Tibial artery (tissue), 4 donors: Measurements from ENCODE around the gene PAF1.

Source experiments
- DNase-seq, 2 donors: peaks; one replicate each; pipeline ENCODE4 v3.0.0-alpha.2; 2019
- H3K27ac ChIP-seq, 2 donors: fragments of 200-600 bp; sonication (generic) in 1 of 2; 1 replicate in 1 of 2; 2 replicates in 1 of 2; pipeline ENCODE4 v1.5.1; 2018 to 2019; ENCODE audit warnings: mild to moderate bottlenecking in 1 of 2
- H3K27me3 ChIP-seq, 2 donors: fragments of 200-600 bp; sonication (generic) in 1 of 2; one replicate each; pipeline versions ENCODE4 v1.5.1 to v1.6.0; 2016 to 2019
- H3K36me3 ChIP-seq, 3 donors: fragments of 200-600 bp; sonication (generic) in 2 of 3; one replicate each; pipeline ENCODE4 v1.5.1; 2016 to 2019; ENCODE audit warnings: mild to moderate bottlenecking in 2 of 3
- H3K4me1 ChIP-seq, 4 donors: fragments of 200-600 bp; sonication (generic) in 2 of 4; 1 replicate in 3 of 4; 2 replicates in 1 of 4; pipeline ENCODE4 v1.5.1; 2016 to 2019
- H3K4me3 ChIP-seq, 2 donors: fragments of 200-600 bp; sonication (generic) in 1 of 2; 1 replicate in 1 of 2; 2 replicates in 1 of 2; pipeline ENCODE4 v1.5.1; 2018 to 2019; ENCODE audit warnings: mild to moderate bottlenecking in 2 of 2
- H3K9me3 ChIP-seq, 3 donors: fragments of 200-600 bp; sonication (generic) in 1 of 3; one replicate each; pipeline ENCODE4 v1.5.1; 2016 to 2019
- CTCF ChIP-seq, 2 experiments: fragments of 200-600 bp in 1 of 2; fragments of 450-650 bp in 1 of 2; IDR thresholded peaks; one replicate each; pipeline ENCODE4 v1.5.1; 2017 to 2019; ENCODE audit warnings: antibody characterized with exemption in 2 of 2, mild to moderate bottlenecking in 1 of 2, moderate library complexity in 1 of 2
- intact Hi-C: fragments of 100-400 bp; cut with DNase I; formaldehyde crosslinking; loops from one replicate; pipeline ENCODE4 v1.15.0; 2023; ENCODE audit warnings: low total_unique reads

Gene PAF1

DNA sequence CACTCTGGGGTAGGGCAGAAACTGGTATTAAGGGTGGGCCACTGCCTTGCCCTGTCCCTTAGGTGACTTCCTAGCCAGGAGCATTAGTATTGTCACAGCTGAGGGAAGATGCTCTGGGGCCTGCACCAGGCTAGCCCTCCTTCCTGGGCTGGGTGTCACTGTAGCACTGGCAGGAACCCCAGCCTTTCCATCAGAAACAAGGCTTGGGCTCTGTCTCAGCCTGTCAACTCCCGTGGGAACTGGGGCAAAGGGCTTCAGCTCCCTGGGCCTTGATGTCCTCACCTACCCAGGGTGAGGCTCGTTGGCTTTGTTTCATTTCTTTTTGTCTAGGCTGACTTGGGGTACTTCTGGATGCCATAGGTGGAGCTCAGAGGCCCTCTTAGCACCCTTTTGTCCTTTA is 18.0 kb downstream of the PAF1 start:
- peaks cover 8 to 32% (median 22%) of the 10 kb centered on the region in 4 donors for H3K4me1 ChIP-seq
- no peak overlapping the region for H3K4me3 ChIP-seq
- DNase-seq, result no peak
- no peaks in the 10 kb centered on the region for H3K9me3 ChIP-seq
- H3K27ac ChIP-seq, result peak overlapping the region; percentile 93 to 96
- H3K36me3 ChIP-seq, result peaks cover 40 to 63% (median 49%) of the 10 kb centered on the region in 3 donors
- intact Hi-C loops, result no loop called here
- H3K27me3 ChIP-seq, result no peaks in the 10 kb centered on the region
- TF ChIP-seq CTCF (IDR thresholded peaks at IDR 0.05), result no peak

- no peaks in the 10 kb centered on the region for H3K9me3 ChIP-seq
- DNase-seq, result peak; percentile 90 to 93
- peak overlapping the region; percentile 93 to 96 for H3K27ac ChIP-seq
- peaks cover 33 to 63% (median 42%) of the 10 kb centered on the region in 3 donors for H3K36me3 ChIP-seq
- no peak for TF ChIP-seq CTCF (IDR thresholded peaks at IDR 0.05)
- H3K4me1 ChIP-seq, result peaks cover 8 to 32% (median 22%) of the 10 kb centered on the region in 4 donors
- H3K27me3 ChIP-seq, result no peaks in the 10 kb centered on the region
- H3K4me3 ChIP-seq, result no peak overlapping the region
- intact Hi-C loops, result no loop called here
These were observed 18.7 kb downstream of the PAF1 start for GRCh38 chr19:39372047-39372802.

GRCh38 chr19:39370735-39371134 is 20.2 kb downstream of the PAF1 start:
- TF ChIP-seq CTCF (IDR thresholded peaks at IDR 0.05), result no peak
- Histone ChIP-seq H3K4me3 (no peak overlapping the region), H3K9me3 (no peaks in the 10 kb centered on the region), H3K27me3 (no peaks in the 10 kb centered on the region), H3K36me3 (peaks cover 24 to 62% (median 37%) of the 10 kb centered on the region in 3 donors), H3K27ac (peak overlapping the region in 1 of 2 donors; percentile 96), H3K4me1 (peaks cover 8 to 32% (median 22%) of the 10 kb centered on the region in 4 donors)
- DNase-seq, result peak in 1 of 2 donors; percentile 16
- intact Hi-C loops, result no loop called here

- H3K4me1 ChIP-seq, result peaks cover 8 to 31% (median 22%) of the 10 kb centered on the region in 4 donors
- DNase-seq, result no peak
- no peaks in the 10 kb centered on the region for H3K9me3 ChIP-seq
- H3K27ac ChIP-seq, result no peak overlapping the region
- no peak overlapping the region for H3K4me3 ChIP-seq
- TF ChIP-seq CTCF (IDR thresholded peaks at IDR 0.05), result no peak
- H3K36me3 ChIP-seq, result peaks cover 20 to 70% (median 32%) of the 10 kb centered on the region in 3 donors
- H3K27me3 ChIP-seq, result no peaks in the 10 kb centered on the region
- intact Hi-C loops, result no loop called here
These were observed 21.7 kb downstream of the PAF1 start for GRCh38 chr19:39369200-39369599.

GRCh38 chr19:39365531-39365930 is 25.4 kb downstream of the PAF1 start:
- no peaks in the 10 kb centered on the region for H3K27me3 ChIP-seq
- intact Hi-C loops, result no loop called here
- H3K4me1 ChIP-seq, result peaks cover 0 to 17% (median 12%) of the 10 kb centered on the region in 4 donors
- H3K9me3 ChIP-seq, result no peaks in the 10 kb centered on the region
- H3K36me3 ChIP-seq, result peaks cover 18 to 95% (median 38%) of the 10 kb centered on the region in 3 donors
- no peak overlapping the region for H3K27ac ChIP-seq
- H3K4me3 ChIP-seq, result no peak overlapping the region
- no peak for TF ChIP-seq CTCF (IDR thresholded peaks at IDR 0.05)
- no peak for DNase-seq
